ENCODE measurements around the gene MCM10.
"Not testable (repeated sequence)": the region's sequence is repeated elsewhere in the genome, so short reads cannot be mapped to it uniquely, and the experiment has no call there.

The MCM10 gene

DNA sequence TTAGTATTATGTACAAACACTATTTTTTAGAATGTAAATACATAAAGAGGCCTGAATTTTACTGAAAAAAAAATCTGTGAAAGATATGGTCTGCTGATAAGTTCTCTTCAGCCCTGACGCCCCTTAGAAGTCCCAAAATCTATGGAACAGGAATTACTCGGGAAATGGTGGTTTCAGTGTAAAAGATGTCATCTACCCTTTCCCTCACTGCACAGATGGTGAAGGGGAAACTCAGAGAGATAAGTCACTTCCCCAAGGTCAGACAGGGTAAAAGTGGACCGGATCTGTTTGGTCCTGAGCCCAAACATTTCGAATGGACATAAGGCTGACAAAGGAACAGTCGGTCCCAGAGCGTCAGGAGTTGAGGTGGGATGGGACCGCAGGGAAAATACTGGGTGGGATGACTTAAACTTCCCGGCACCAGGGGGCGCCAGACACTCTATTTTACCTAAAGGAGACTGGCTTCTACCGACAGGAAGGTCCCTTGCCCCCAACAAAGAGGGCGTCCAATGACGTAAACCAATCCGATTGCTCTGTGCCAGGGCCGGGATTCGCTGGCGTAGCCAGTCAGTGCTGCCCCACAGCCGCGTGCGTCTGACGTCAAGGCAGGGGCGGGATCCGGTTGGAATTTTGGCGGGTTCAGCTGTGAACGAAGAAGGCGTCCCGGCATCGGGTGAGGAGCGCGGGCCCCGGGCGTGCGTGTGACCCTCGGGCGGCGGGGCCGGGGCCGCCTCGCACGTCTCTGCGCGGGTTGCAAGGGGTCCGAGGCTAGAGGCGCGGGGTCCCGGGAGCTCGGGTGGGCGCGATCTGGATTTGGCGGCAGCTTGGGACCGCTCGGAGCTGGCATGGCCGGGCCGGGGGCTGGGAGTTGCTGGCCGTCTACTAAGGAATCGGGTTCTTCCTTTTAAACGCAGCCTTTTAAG is at the start of gene MCM10:
MCM10 (plus strand) TSS at position 625 of the 923 bp plus-strand sequence. CDS start 2,645 bp downstream, outside the sequence.
- DNase-seq (ENCODE audit: low spot score) = peak; percentile 99

DNA sequence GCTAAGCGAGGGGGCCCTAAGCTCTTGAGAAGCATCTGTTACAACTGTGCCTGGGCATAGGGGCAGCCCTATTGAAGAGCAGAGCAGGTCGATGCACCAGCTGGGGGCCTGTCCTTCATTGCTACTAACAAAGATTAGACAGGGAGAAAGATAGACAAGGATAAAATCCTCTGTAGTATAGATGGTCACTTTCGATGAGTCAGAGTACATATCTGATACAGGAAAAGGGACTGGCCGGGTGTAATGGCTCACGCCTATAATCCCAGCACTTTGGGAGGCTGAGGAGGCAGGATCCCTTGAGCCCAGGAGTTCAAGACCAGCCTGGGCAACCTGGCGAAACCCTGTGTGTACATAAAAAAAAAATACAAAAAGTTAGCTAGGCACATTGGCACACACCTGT is 47.8 kb upstream of the MCM10 start:
- no peak for DNase-seq (ENCODE audit: low spot score)

DNA sequence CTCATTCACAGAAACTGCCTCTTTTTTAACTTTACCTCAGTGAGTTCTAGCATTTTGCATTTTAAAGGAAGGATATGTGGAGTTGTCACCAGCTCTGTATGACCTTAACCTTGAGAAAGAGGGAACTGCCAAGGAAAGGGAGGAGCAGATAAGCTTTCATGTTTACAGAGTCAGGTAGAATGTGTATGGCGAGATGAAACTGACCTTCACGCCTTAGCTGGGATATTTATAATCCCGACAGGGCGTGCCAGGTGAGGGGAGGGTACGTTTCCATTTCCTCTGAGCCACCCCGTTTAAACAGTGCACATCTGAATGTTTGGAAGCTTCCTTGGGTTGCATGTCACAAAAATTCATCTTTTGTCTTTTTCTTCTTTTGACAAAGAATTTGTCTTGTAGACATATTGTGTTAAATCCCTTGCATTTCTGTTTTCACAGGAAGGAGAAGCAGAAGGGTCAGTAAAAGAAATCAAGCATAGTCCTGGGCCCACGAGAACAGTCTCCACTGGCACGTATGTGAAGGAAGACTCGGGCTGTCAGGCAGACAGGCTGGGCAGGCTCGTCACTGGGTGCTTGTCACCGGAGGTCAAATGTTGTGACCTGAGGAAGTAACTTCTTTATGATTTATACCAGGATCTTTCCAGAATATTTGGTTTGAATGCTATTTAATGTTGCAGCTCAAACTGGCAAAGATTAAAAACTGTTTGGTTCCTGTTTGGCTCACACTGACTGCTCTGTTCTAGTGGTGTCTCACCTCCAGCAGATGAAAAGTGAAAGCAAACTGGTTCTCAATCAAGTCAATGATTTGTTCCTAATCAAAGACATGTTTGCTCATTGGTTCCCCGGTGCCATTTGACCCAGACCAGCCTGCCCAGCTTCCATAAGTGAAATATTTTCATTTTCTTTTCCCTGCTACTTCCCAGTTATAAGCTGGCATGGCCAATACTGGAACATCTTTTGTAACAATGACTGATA is 45.2 kb upstream of the MCM10 start:
- no peak for DNase-seq (ENCODE audit: low spot score)

DNA sequence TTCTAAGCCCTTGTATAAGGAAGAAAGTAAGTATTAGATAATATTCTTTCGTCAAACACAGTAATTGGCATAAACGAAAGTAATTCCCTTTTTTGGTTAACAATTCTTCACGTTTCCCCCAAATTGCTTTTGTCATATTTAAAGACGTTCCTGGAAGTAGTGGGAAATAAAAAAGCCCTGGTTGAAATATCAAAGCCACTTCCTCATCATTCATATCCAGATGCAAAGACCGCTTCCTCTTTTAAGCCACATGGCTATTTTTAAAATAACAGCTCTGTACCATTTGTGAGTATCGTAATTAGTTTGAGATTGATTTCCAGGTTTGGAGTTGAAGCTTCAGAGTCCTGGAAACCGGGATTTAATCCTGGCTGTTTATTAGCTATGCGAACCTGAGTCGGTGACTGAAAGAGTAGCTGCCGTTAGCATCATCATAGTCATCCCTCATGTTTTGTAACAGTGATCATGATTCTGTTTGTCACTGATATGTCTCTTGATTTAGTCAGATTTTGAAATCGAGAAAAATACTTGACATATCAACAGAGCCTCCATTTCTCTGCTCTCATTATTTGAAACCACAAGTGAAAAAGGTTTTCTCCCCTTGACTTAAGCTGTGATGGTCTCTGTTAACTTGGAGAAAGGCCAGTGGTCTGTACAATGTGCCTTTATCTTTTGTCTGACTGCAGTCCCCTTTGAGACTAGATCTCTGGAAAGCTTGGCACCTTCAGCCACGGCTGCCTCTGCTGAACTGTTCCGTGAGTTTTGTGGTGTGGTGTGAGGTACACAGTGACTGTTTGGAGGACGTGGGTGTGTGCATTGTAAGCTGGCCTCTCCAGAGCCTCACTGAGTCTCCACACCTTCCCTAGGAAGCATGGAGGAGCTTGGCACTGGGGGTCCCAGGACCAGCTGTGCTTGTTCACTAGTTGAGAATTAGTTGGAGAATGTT is 43.2 kb upstream of the MCM10 start:
- no peak for DNase-seq (ENCODE audit: low spot score)

DNA sequence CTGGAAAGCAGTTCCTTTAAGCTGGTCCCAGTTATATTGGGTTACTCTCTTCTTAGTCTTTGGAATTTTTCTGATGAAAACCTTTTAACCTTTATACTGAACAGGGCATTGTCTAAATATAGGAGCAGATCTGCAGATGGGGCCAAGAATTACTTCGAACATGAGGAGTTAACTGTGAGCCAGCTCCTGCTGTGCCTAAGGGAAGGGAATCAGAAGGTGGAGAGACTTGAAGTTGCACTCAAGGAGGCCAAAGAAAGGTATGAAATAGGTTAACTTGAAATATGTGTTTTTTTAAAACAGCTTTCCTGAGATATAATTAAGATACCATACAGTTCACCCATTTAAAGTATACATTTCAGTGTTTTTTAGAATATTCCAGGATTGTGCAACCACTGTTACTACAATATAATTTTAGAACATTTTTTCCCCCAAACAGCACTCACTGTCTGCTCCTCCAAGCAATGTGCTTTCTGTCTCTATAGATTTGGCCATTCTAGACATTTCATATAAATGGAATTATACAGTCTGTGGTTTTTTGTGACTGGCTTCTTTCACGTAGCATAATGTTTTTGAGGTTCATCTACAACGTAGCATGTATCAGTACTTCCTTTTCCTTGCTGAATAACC is 42.5 kb upstream of the MCM10 start:
- no peak for DNase-seq (ENCODE audit: low spot score)

DNA sequence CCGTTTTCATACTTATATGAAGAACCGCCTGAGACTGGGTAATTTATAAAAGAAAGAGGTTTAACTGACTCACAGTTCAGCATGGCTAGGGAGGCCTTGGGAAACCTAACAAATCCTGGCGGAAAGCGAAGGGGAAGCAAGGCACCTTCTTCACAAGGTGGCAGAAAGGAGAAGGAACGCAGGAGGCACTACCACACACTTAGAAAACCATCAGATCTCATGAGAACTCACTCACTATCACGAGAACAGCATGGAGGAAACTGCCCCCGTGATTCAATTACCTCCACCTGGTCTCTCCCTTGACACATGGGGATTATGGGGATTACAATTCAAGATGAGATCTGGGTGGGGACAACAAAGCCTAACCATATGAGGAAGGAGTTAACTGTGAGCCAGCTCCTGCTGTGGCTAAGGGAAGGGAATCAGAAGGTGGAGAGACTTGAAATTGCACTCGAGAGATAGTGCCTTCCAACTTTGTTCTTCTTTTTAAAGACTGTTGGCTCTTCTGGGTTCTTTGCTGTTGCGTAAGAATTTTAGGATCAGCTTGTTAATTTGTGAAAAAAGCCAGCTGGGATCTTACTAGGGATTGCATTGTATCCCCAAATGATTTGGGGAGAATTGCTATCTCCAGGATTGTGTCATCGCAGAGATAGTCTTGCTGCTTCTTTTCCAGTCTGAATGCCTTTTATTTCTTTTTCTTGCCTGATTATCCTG is 40.4 kb upstream of the MCM10 start:
- no peak for DNase-seq (ENCODE audit: low spot score)

DNA sequence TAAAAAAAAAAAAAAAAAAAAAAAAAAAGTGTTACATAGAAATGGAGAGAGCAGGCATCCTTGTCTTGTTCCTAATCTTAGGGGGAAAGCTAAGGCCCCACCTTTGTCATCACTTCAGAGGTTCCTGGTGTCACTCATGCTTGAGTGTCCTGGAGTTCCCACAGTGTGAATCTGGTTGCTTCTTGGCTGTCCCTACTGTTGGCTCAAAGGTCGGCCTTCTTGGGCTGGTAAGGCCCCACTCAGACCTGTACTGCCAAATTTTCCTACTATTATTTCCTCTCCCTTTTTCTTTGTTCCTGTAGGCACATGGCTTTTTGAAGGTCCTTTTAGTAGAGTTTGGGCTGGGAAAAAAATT is 39.9 kb upstream of the MCM10 start:
- DNase-seq (ENCODE audit: low spot score) = no peak

DNA sequence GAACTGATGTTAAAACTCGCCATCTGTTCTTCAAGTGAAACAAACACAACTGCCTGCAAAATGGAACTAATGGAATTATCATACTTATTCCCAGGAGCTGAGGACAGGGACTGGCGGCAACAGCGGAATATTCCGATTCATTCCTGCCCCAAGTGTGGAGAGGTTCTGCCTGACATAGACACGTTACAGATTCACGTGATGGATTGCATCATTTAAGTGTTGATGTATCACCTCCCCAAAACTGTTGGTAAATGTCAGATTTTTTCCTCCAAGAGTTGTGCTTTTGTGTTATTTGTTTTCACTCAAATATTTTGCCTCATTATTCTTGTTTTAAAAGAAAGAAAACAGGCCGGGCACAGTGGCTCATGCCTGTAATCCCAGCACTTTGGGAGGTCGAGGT is 24.7 kb upstream of the MCM10 start:
- no peak for DNase-seq (ENCODE audit: low spot score)

DNA sequence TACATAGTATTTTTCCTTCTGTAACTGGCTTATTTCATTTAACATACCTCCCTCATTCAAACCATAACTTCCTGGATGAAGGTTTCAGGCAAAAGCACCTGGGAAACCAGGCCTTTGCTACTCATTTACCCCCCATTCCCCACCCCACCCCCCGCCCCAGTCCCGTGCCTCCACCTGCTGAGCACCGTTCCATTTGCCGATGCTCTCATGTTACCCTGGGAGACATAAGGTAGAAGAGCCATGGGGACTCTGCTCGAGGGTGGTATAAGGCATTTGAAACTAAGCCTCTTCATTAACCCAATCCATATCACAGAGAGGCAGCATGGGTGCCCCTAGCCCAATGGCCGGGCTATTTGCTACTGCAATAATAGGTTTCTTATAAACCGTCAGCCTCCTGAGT is 22.2 kb upstream of the MCM10 start:
- no peak for DNase-seq (ENCODE audit: low spot score)

DNA sequence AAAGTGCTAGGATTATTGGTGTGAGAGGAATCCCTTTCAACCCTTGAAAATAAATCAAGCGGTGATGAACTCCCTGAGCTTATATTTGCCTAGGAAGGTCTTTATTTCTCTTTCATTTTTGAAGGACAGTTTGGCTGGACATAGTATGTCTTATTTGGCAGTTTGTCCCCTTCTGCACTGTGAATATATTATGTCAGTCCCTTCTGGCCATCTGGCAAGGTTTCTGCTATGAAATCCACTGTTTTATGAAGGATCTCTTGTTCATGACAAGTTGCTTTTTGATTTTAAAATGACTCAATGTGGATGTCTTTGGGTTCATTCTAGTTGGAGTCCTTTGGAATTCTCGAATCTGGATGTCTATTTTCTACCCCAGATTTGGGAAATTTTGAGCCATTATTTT is 21.7 kb upstream of the MCM10 start:
- no peak for DNase-seq (ENCODE audit: low spot score)

DNA sequence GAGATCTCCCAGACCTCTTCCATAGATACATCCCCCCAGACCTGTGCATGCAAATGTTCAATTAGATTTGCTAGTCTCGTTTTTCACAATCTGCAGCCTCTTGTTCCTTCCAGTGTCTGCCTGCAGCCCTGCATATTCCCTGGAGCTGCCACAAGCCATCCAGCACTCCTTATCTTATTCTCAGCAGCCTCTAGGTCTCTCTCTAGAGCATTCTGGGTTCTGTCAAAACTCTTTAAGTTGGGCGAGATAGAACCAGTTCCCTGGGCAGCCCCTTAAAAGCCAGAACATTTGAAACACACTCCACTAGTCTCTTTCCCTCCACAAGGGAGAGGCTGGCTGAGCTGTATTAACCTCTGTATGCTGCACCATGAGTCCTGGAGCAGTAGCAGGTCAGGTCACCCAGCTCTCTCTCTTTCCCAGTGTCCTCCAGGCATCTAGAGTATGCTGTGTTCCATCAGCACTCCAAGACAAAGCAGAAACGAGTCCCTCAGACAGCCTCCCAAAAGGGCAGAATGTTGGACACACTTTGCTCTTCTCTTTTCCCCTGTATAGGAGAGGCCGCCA is 20.6 kb upstream of the MCM10 start:
- no peak for DNase-seq (ENCODE audit: low spot score)

DNA sequence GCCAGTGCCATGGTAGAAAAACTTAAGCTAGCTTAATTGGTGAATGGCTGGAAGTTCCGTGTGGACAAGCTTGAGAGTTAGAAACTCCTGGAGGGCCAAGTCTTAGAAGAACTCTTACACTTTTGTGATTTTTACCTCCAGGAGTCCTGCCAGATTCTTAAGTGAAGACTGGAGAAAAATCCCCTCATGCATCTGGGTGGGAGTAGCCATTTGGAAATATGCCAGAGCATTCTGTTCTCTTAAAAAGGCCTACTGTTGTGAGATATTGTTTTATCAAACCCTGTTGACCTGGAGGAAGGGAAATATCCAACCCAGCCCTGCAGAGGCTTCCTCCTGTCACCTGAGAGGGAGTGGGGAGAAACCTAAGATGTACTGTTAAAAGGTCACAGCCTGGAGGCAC is 17.6 kb upstream of the MCM10 start:
- DNase-seq (ENCODE audit: low spot score) = peak; percentile 8

DNA sequence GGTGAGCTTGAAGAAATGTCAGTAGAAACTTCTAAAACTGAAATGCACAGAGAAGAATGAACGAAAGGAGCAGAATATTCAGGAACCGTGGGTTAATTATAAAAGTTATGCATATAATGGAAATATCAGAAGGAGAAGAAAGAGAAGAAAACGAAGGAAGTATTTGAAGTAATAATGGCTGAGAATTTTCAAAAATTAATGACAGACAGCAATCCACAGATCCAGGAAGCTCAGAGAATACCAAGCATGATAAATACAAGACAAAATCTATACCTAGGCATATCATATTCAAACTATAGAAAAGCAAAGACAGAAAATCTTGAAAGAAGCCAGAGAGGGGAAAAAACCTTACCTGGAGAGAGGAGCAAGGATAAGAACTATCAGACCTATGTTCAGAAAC is 16.5 kb upstream of the MCM10 start:
- DNase-seq (ENCODE audit: low spot score) = no peak

DNA sequence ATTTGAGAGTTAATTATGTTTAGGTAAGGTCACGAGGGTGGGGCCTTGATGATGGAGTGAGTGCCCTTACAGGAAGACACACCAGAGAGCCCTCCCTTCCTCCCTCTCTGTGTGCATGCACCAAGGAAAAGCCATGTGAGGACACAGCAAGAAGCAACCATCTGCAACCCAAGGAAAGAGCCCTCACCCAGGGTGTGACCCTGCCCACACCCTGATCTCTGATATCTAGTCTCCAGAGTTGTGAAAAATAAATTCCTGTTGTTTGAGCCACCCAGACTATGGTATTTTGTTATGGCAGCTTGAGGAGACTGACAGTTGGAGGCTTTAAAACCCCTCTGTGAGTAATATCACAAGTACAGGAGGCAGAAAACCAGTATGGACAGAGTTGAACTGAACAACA is 15.0 kb upstream of the MCM10 start:
- peak; percentile 63 for DNase-seq (ENCODE audit: low spot score)

DNA sequence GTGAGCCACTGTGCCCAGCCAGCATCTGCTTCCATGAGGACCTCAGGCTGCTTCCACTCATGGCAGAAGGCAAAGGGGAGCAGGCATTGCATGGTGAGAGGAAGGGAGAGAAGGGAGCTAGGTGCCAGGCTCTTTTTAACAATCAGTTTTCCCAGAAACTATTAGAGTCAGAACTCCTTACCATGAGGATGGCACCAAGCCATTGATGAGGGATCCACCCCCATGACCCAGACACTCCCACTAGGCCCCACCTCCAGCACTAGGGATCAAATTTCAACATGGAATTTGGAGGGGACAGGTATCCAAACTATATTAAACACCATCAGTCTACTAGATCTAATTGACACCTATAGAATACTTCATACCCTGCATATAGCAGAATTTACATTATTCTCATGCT is 14.2 kb upstream of the MCM10 start:
- peak; percentile 9 for DNase-seq (ENCODE audit: low spot score)

DNA sequence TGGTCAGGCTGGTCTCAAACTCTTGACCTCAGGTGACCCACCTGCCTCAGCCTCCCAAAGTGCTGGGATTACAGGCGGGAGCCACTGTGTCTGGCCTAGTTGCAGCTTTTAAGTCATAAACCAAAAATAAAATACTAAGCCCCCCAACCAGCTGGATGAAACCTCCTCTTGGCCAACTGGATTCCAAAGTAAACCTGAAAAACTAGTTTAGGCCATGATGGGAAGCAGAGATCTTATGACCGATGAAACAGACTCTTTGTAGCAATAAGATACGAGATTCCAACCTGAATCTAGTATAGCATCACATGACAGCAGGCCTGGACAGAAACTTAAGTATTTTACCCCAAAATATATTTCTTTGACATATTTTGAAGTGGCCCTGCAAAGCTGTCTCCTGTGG is 9.1 kb upstream of the MCM10 start:
- no peak for DNase-seq (ENCODE audit: low spot score)

DNA sequence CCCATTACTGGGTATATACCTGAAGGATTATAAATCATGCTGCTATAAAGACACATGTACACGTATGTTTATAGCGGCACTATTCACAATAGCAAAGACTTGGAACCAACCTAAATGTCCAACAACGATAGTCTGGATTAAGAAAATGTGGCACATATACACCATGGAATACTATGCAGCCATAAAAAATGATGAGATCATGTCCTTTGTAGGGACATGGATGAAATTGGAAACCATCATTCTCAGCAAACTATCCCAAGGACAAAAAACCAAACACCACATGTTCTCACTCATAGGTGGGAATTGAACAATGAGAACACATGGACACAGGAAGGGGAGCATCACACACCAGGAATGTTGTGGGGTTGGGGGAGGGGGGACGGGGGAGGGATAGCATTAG is 5.5 kb upstream of the MCM10 start:
- not testable (repeated sequence) for DNase-seq (ENCODE audit: low spot score)

DNA sequence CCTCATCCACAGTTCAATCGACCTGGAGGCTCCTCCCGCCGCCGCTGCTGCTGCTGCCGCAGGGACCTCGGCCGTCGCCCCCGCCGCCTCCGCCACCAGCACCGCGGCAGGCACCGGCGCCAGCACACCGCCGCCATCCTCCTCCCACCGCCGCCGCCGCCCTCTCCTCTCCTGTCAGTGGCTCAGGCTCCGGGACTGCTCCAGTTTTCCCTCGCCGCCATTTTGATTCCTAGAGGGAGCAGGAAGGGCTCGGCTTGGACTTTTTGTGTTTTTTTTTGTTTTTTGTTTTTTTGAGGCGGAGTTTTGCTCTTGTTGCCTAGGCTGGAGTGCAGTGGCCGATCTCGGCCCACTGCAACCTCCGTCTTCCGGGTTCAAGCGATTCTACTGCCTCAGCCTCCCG is 3.0 kb upstream of the MCM10 start:
- DNase-seq (ENCODE audit: low spot score) = no peak

DNA sequence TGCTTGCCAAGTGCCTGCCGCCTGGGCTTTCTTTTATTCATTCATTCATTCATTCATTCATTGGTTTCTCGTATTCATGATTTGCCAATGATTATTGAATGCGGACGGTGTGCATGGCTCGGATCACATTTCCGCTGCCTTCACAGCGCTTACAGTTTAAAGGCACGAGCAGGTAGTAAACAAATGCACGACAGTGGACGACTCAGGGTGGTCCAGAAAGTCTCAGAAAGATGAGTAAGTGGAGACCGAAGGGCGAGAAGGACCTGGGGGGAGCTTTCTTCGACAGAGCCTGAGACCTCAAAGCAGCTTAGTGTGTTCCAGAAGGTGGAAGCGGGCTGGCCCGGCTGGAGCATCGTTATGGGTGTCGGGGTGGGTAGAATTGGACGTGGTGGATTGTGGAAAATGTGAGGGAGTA is 506 bp downstream of the MCM10 start:
- peak; percentile 7 for DNase-seq (ENCODE audit: low spot score)

DNA sequence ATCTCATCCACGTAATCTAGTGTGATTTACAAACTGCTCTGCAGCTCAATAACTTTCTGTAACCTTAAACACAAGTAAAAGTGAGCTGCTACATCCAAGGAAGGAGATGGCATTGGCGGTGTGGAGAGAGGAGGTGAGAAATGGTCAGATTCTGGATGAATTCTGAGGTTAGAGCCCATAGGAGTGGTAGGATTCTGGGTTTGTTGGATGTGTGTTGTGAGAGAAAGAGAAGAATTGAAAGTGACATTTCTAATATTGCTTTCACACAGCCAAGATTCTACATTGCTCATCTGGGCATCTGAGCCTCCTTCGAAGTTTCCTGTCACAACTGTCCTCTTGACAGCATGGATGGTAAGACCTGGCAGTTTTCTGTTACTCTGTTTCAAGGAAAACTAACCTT is 2.5 kb downstream of the MCM10 start:
- DNase-seq (ENCODE audit: low spot score) = no peak
